ENCODE data around the gene ZBTB44.
"Not testable (repeated sequence)": the region's sequence is repeated elsewhere in the genome, so short reads cannot be mapped to it uniquely, and the experiment has no call there.

ZBTB44 gene

DNA sequence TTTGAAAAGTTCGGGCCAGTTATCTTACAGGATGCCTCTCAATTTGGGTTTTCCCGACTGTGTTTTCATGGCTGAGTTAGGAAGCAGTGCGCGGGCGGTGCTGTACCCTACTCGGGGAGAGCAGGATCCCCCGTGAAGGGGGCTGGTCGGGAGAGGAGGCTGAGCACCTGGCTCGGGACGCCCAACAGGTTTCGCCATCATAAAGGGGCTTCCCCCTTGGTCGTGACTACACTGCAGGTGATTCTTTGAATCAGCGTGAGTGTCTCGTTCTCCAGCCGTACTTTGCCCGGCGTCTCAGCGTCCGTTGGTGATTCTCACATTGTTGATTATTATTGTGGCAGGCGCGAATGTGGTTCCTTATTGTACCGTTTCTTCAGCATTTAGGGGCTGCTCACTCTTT, 108.6 kb downstream of the ZBTB44 start:
- DNase-seq (ENCODE audit: low read depth, low spot score) = no peak
- no peak overlapping the region for H3K4me3 ChIP-seq (ENCODE audit: low read length)

- H3K4me3 ChIP-seq (ENCODE audit: low read length) = no peak overlapping the region
Observed at GRCh38 chr11:130204703-130205095, 110.0 kb downstream of the ZBTB44 start.

GRCh38 chr11:130203766-130204702, 110.7 kb downstream of the ZBTB44 start:
- DNase-seq (ENCODE audit: low read depth, low spot score) = no peak
- H3K4me3 ChIP-seq (ENCODE audit: low read length) = no peak overlapping the region

More at GRCh38 chr11:130204703-130205095, 110.0 kb downstream of the ZBTB44 start:
- no peak for DNase-seq (ENCODE audit: low read depth, low spot score)

- no peak overlapping the region for H3K4me3 ChIP-seq (ENCODE audit: low read length)
- no peak for DNase-seq (ENCODE audit: low read depth, low spot score)
Observed at GRCh38 chr11:130202818-130203689, 111.7 kb downstream of the ZBTB44 start.

DNA sequence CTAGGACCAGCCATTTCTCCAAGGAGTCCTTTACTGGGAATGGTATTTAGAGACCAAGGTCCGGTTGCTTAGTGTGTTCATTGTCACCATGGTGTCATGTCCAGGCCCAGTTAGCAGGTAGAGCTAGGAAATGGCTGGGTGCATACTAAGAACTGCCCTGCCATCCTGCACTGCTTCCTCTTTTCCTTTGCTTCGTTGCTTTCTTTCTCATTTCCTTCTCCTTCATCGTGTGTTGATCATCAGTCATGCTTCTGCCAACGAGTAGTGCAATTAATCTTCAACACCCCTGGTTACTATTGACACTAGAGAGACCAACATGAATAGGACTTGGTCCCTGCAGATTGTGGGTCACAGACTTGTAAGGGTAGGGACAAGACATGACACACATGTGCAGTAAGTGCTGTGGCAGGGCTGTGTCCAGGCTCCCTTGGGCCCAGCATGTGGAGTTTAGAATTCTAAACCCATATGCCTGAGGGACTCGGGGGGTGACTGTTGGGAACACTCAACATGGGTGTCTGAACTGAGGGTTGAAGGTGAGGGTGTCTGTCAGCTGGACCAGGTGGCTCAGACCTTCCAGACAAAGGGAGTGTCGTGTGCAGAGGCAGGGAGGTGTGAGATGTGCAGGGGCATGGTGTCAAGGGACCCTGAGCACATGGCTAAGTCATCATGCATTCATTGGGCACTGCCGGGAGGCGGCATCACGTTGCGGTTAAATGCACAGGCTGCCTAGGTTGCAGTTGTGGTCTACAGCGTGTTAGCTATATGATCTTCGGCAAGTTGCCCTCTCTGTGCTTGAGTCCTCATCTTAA, 112.5 kb downstream of the ZBTB44 start:
- H3K4me3 ChIP-seq (ENCODE audit: low read length) = no peak overlapping the region
- no peak for DNase-seq (ENCODE audit: low read depth, low spot score)

DNA sequence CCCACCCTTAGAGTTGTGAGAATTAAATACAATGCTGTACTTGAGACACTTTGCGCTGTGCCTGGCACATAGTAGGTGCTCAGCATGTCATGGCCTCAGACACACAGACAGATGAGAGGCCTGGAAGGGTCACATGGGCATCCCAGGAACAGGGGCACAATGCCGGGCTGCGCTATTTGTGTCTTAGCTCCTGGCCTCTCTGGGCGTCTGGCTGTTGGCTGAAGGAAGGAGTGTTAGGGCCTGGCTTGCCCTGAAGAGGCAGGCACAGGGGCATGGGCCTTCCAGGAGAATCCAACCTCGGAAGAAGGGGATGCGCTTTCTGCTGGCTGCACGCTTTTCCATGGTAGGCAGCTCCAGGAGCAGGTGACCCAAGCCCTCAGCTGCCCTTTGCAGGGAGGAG, 113.7 kb downstream of the ZBTB44 start:
- H3K4me3 ChIP-seq (ENCODE audit: low read length) = no peak overlapping the region
- no peak for DNase-seq (ENCODE audit: low read depth, low spot score)

GRCh38 chr11:130199792-130200191, 114.9 kb downstream of the ZBTB44 start:
- H3K4me3 ChIP-seq (ENCODE audit: low read length) = no peak overlapping the region
- no peak for DNase-seq (ENCODE audit: low read depth, low spot score)

- no peak for DNase-seq (ENCODE audit: low read depth, low spot score)
- no peak overlapping the region for H3K4me3 ChIP-seq (ENCODE audit: low read length)
Observed at GRCh38 chr11:130198964-130199363, 115.8 kb downstream of the ZBTB44 start.

GRCh38 chr11:130198292-130198691, 116.4 kb downstream of the ZBTB44 start:
- H3K4me3 ChIP-seq (ENCODE audit: low read length) = no peak overlapping the region
- DNase-seq (ENCODE audit: low read depth, low spot score) = no peak

GRCh38 chr11:130197386-130198035, 117.2 kb downstream of the ZBTB44 start:
- no peak overlapping the region for H3K4me3 ChIP-seq (ENCODE audit: low read length)
- no peak for DNase-seq (ENCODE audit: low read depth, low spot score)

GRCh38 chr11:130194241-130195023, 120.3 kb downstream of the ZBTB44 start:
- DNase-seq (ENCODE audit: low read depth, low spot score) = no peak

GRCh38 chr11:130193551-130193950, 121.2 kb downstream of the ZBTB44 start:
- not testable (repeated sequence) for H3K4me3 ChIP-seq (ENCODE audit: low read length); DNase-seq (ENCODE audit: low read depth, low spot score)

More at GRCh38 chr11:130194241-130195023, 120.3 kb downstream of the ZBTB44 start:
- H3K4me3 ChIP-seq (ENCODE audit: low read length) = no peak overlapping the region

DNA sequence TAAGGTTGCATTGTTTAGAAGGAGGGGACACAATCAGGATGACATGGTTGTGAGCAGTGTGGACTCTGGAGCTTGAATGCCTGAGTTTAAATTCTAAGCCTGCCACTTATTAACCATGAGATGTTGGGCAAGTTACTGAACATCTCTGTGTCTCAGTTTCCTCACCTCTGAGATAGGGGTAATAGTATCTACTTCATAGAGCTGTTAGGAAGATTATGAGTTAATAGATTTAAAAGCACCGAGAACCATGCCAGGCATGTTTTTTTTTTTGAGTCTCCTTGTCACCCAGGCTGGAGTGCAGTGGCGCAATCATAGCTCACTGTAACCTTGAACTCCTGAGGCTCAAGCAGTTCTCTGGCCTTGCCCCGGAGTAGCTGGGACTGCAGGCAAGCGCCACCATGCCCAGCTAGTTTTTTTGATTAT, 121.9 kb downstream of the ZBTB44 start:
- H3K4me3 ChIP-seq (ENCODE audit: low read length) = no peak overlapping the region
- no peak for DNase-seq (ENCODE audit: low read depth, low spot score)

DNA sequence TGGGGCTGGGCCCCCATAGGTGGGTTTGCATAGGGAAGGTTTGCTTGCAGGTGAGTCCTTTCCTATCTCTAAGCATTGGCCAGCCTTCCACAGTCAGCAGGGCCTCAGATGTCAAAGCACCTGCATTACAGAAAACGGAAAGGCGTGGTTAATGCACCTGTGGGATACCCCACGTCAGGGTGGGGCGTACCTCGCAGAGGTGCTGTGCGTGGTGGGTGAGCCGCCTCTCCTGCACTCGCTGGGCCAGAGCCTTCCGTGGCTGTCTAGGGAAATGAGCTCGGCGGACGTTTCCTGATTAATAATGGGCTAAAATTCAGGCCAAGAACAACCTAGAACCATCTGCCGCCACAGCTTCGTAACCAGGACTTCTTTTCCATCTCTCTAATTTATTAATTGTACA, 122.8 kb downstream of the ZBTB44 start:
- DNase-seq (ENCODE audit: low read depth, low spot score) = no peak

DNA sequence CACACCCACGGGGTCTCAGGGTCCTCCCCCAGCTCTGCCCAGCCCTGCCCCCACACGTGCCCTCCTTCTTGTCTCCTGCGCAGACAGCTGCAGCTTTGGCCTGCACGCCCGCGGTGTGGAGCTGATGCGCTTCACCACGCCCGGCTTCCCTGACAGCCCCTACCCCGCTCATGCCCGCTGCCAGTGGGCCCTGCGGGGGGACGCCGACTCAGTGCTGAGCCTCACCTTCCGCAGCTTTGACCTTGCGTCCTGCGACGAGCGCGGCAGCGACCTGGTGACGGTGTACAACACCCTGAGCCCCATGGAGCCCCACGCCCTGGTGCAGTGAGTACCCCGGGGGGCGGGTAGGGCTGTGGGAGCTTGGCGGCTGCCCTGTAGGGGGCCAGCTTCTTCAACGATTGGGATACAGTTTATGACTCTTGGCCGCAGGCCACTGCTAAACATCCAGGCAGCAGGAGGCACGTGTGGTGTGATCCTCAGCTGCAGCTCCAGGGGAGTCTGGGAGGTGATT, 124.3 kb downstream of the ZBTB44 start:
- H3K4me3 ChIP-seq (ENCODE audit: low read length) = no peak overlapping the region
- DNase-seq (ENCODE audit: low read depth, low spot score) = no peak

More for the DNA sequence above, 122.8 kb downstream of the ZBTB44 start:
- no peak overlapping the region for H3K4me3 ChIP-seq (ENCODE audit: low read length)

- no peak for DNase-seq (ENCODE audit: low read depth, low spot score)
- no peak overlapping the region for H3K4me3 ChIP-seq (ENCODE audit: low read length)
Observed at GRCh38 chr11:130189492-130190210, 125.1 kb downstream of the ZBTB44 start.
